Measurements from ENCODE around the gene RARA.

DNA sequence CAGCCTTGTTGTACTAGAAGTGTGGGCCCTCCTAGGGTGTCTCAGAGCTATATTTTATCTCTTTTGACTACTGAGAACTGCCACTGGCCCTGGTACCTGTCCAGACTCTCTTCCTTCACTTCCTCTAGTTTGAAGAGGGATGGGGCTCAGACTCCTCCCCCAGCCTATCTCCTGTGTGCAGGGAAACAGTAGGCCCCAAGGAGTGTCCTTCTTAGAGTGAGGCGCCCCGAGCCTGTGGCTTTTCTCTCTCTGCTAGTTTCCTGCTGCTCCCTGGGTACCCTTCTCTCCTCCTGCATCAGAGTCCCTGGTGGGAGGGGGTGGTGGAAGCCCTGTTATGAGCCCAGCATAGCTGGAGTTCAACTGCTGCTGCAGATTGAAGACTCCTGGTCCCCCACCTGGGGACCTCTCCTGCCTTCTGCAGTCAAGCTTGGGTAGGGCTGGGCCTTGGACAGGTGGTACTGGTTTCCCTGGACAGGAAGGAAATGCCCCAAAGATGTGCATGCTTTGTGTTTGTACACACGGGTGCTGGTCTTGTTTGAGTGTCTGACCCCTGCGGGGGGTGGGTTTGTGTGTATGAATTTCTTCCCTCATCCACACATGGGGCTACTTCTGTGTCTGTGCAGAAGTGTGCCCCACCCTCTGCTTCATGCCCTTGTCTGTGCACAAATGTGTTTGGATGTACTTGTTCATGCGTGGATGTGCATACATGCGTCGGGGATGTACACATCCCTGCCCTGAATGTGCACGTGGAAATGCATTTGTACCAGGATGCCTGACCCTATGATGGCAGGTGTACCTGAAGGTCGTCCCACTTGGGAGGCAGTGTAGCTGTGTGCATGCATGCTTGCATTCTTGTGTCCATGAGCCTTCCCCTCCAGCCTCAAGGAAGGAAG is 6.9 kb downstream of the RARA start:
- TF ChIP-seq POLR2AphosphoS5 (IDR thresholded peaks at IDR 0.05; ENCODE audit: borderline replicate concordance, low read depth, low read length) (no peak), EZH2 (IDR thresholded peaks at IDR 0.05) (no peak)
